HEK293 (cell line): ENCODE results near the gene CD8B.

Experiments used
- CTCF ChIA-PET: fragments of 350-600 bp; formaldehyde crosslinking; extraction: SDS; loops from one replicate; lab custom pipeline; 2021; ENCODE audit warnings: antibody characterized with exemption; lab: Yijun Ruan, JAX
- POLR2A ChIA-PET: fragments of 300-600 bp; formaldehyde crosslinking; extraction: SDS; loops from one replicate; lab custom pipeline; 2020; ENCODE audit warnings: antibody characterized with exemption, inconsistent platforms; lab: Yijun Ruan, JAX
- H3K27ac ChIP-seq: fragments of 200-500 bp; sonication (Bioruptor generic); 2 replicates; pipeline ENCODE4 v1.5.1; 2014; ENCODE audit warnings: low read depth, low read length, control low read depth, inconsistent platforms; ENCODE audit errors: extremely low read depth
- H3K36me3 ChIP-seq, 2 experiments: fragments of 200-500 bp in 1 of 2; sonication (Bioruptor generic) in 1 of 2; 1 replicate in 1 of 2; 2 replicates in 1 of 2; pipeline ENCODE4 v1.5.1; 2014 to 2017; ENCODE audit warnings: inconsistent platforms in 2 of 2, low read length in 2 of 2; ENCODE audit not compliant: control insufficient read depth in 2 of 2, insufficient read depth in 1 of 2
- H3K4me1 ChIP-seq: fragments of 200-500 bp; sonication (Bioruptor generic); 2 replicates; pipeline ENCODE4 v1.5.1; 2014; ENCODE audit warnings: mild to moderate bottlenecking, low read length, inconsistent platforms; ENCODE audit not compliant: control insufficient read depth, insufficient read depth
- H3K4me3 ChIP-seq: 2 replicates; pipeline ENCODE4 v1.5.1; 2011; ENCODE audit warnings: low read depth, mild to moderate bottlenecking, control low read depth, low read length, moderate library complexity
- H3K9me3 ChIP-seq: fragments of 200-500 bp; sonication (Bioruptor generic); 2 replicates; pipeline ENCODE4 v1.5.1; 2014; ENCODE audit warnings: low read depth, low read length, inconsistent platforms; ENCODE audit not compliant: control insufficient read depth, insufficient read depth
- BCL6B ChIP-seq: fragments of 450-650 bp; formaldehyde crosslinking; IDR thresholded peaks from 2 replicates; pipeline ENCODE4 v1.5.1; 2017; ENCODE audit warnings: missing biosample characterization, missing genetic modification characterization
- GLI2 ChIP-seq: fragments of 450-650 bp; formaldehyde crosslinking; IDR thresholded peaks from 2 replicates; pipeline ENCODE4; 2017; ENCODE audit warnings: missing biosample characterization, missing genetic modification characterization, low read depth, borderline replicate concordance
- IKZF3 ChIP-seq: fragments of 450-650 bp; IDR thresholded peaks from 2 replicates; pipeline ENCODE4 v1.5.0; 2018; ENCODE audit warnings: missing biosample characterization, mild to moderate bottlenecking, missing genetic modification characterization, moderate library complexity
- PBX3 ChIP-seq: sonication (generic); formaldehyde crosslinking; IDR thresholded peaks from 2 replicates; pipeline ENCODE4 v1.8.1; 2022; ENCODE audit warnings: mild to moderate bottlenecking, moderate library complexity, missing genetic modification reagents
- REPIN1 ChIP-seq: fragments of 450-650 bp; formaldehyde crosslinking; IDR thresholded peaks from 2 replicates; pipeline ENCODE4 v1.5.1; 2017; ENCODE audit warnings: missing biosample characterization, missing genetic modification characterization, low read depth
- SCRT1 ChIP-seq: fragments of 450-650 bp; formaldehyde crosslinking; IDR thresholded peaks from 2 replicates; pipeline ENCODE4 v1.5.1; 2016; ENCODE audit warnings: missing biosample characterization, missing genetic modification characterization, borderline replicate concordance
- ZBTB8A ChIP-seq: fragments of 450-650 bp; formaldehyde crosslinking; IDR thresholded peaks from 2 replicates; pipeline ENCODE4 v1.5.1; 2016; ENCODE audit warnings: missing biosample characterization, missing genetic modification characterization
- ZFHX2 ChIP-seq: fragments of 450-650 bp; formaldehyde crosslinking; conservative IDR thresholded peaks from 2 replicates; pipeline ENCODE4 v1.5.1; 2016; ENCODE audit warnings: missing biosample characterization, missing genetic modification characterization
- ZFP41 ChIP-seq: fragments of 450-650 bp; formaldehyde crosslinking; IDR thresholded peaks from 2 replicates; pipeline ENCODE4 v1.5.1; 2016; ENCODE audit warnings: missing biosample characterization, missing genetic modification characterization, borderline replicate concordance
- ZFP69B ChIP-seq: fragments of 450-650 bp; formaldehyde crosslinking; IDR thresholded peaks from 2 replicates; pipeline ENCODE4 v1.5.1; 2016; ENCODE audit warnings: missing biosample characterization, missing genetic modification characterization
- ZNF114 ChIP-seq: fragments of 450-650 bp; formaldehyde crosslinking; IDR thresholded peaks from 2 replicates; pipeline ENCODE4 v1.5.0; 2017; ENCODE audit warnings: missing biosample characterization, missing genetic modification characterization
- ZNF169 ChIP-seq: fragments of 450-650 bp; formaldehyde crosslinking; IDR thresholded peaks from 2 replicates; pipeline ENCODE4 v1.5.1; 2016; ENCODE audit warnings: missing biosample characterization, missing genetic modification characterization
- ZNF302 ChIP-seq: fragments of 450-650 bp; formaldehyde crosslinking; IDR thresholded peaks from 2 replicates; pipeline ENCODE4 v1.5.1; 2016; ENCODE audit warnings: missing biosample characterization, missing genetic modification characterization, low read depth
- ZNF391 ChIP-seq: fragments of 450-650 bp; formaldehyde crosslinking; IDR thresholded peaks from 2 replicates; pipeline ENCODE4 v1.5.1; 2016; ENCODE audit warnings: low read depth, missing biosample characterization, missing genetic modification characterization, borderline replicate concordance
- ZNF423 ChIP-seq: fragments of 450-650 bp; formaldehyde crosslinking; IDR thresholded peaks from 2 replicates; pipeline ENCODE4 v1.5.1; 2016; ENCODE audit warnings: missing biosample characterization, missing genetic modification characterization
- ZNF510 ChIP-seq: fragments of 450-650 bp; formaldehyde crosslinking; IDR thresholded peaks from 2 replicates; pipeline ENCODE4 v1.5.1; 2018; ENCODE audit warnings: mild to moderate bottlenecking, missing genetic modification characterization, missing biosample characterization; ENCODE audit not compliant: insufficient replicate concordance
- ZNF521 ChIP-seq: fragments of 450-650 bp; formaldehyde crosslinking; IDR thresholded peaks from 2 replicates; pipeline ENCODE4 v1.5.1; 2017; ENCODE audit warnings: missing biosample characterization, mild to moderate bottlenecking, missing genetic modification characterization
- ZNF626 ChIP-seq: fragments of 450-650 bp; sonication (Bioruptor Pico); formaldehyde crosslinking; IDR thresholded peaks from 2 replicates; pipeline ENCODE4 v1.5.1; 2018; ENCODE audit warnings: missing biosample characterization, missing genetic modification characterization, inconsistent platforms
- ZNF654 ChIP-seq: fragments of 450-650 bp; formaldehyde crosslinking; IDR thresholded peaks from 2 replicates; pipeline ENCODE4 v1.5.1; 2016; ENCODE audit warnings: low read depth, missing biosample characterization, missing genetic modification characterization
- ZNF664 ChIP-seq: fragments of 450-650 bp; formaldehyde crosslinking; IDR thresholded peaks from 2 replicates; pipeline ENCODE4 v1.5.1; 2016; ENCODE audit warnings: missing biosample characterization, missing genetic modification characterization
- ZSCAN16 ChIP-seq: fragments of 450-650 bp; formaldehyde crosslinking; IDR thresholded peaks from 2 replicates; pipeline ENCODE4 v1.5.1; 2016; ENCODE audit warnings: missing biosample characterization, missing genetic modification characterization
- ZSCAN23 ChIP-seq: fragments of 450-650 bp; formaldehyde crosslinking; IDR thresholded peaks from 2 replicates; pipeline ENCODE4 v1.5.1; 2016; ENCODE audit warnings: missing biosample characterization, missing genetic modification characterization

CD8B gene

GRCh38 chr2:86794861-86795260 lies 66.8 kb downstream of the CD8B start (continued):
- no peak for TF ChIP-seq SCRT1 (tag by site-specific recombination)
- TF ChIP-seq ZNF169 (tag by site-specific recombination), result no peak
- TF ChIP-seq IKZF3 (tag by site-specific recombination), result no peak
- TF ChIP-seq ZNF654, result no peak

GRCh38 chr2:86793752-86794151 lies 67.9 kb downstream of the CD8B start:
- Histone ChIP-seq H3K9me3 (no peaks in the 10 kb centered on the region), H3K4me1 (no peaks in the 10 kb centered on the region), H3K27ac (no peak overlapping the region), H3K4me3 (no peak overlapping the region), H3K36me3 (no peaks in the 10 kb centered on the region; a peak in 1 of 3 replicates)
- ChIA-PET CTCF (no interaction called here), POLR2A (interaction anchor here (0.6 kb wide), 1 partner anchor 184 kb away, joined by 3 read pairs; no protein-coding TSS in a partner anchor)
- TF ChIP-seq ZNF510 (no peak), ZFHX2 (tag by site-specific recombination) (no peak), ZNF302 (tag by site-specific recombination) (no peak), ZFP69B (tag by site-specific recombination) (no peak), PBX3 (CRISPR knock-in tag) (no peak), ZBTB8A (tag by site-specific recombination) (no peak), ZNF521 (no peak), BCL6B (tag by site-specific recombination) (no peak), ZNF626 (tag by site-specific recombination) (no peak), ZNF423 (tag by site-specific recombination) (no peak)

- no peaks in the 10 kb centered on the region for H3K9me3 ChIP-seq
- CTCF ChIA-PET, result interaction anchor here (0.9 kb wide), 1 partner anchor 8 kb away, joined by 3 read pairs; no protein-coding TSS in a partner anchor
- no peak overlapping the region for H3K4me3 ChIP-seq
- no peak for TF ChIP-seq ZNF391 (tag by site-specific recombination)
- TF ChIP-seq ZNF664, result no peak
- no peaks in the 10 kb centered on the region for H3K36me3 ChIP-seq
- no peak overlapping the region for H3K27ac ChIP-seq
- POLR2A ChIA-PET, result no interaction called here
- no peaks in the 10 kb centered on the region for H3K4me1 ChIP-seq
These were observed 70.1 kb downstream of the CD8B start for GRCh38 chr2:86791573-86791972.

GRCh38 chr2:86790676-86791572 lies 70.8 kb downstream of the CD8B start, which contains the start of gene CD8A:
CD8A (minus strand) TSS chr2:86790913; CDS start chr2:86790825, 88 bp downstream.
- Histone ChIP-seq H3K9me3 (no peaks in the 10 kb centered on the region), H3K4me1 (no peaks in the 10 kb centered on the region), H3K27ac (no peak within 1 kb of the TSS), H3K4me3 (no peak within 1 kb of the TSS), H3K36me3 (no peaks in the 10 kb centered on the region)
- CTCF ChIA-PET, result interaction anchor here (0.6 kb wide), 1 partner anchor 29 kb away, joined by 3 read pairs; no protein-coding TSS in a partner anchor
- POLR2A ChIA-PET, result no interaction called here
- no peak for TF ChIP-seq ZNF114 (tag by site-specific recombination)
- TF ChIP-seq ZFP41, result no peak
- no peak for TF ChIP-seq GLI2 (tag by site-specific recombination)
- no peak for TF ChIP-seq ZSCAN23 (tag by site-specific recombination)
- no peak for TF ChIP-seq REPIN1
- no peak for TF ChIP-seq ZSCAN16
